Keratinocyte (primary cell): Measurements from ENCODE around the gene NIT1. TPM values are rescaled to one million over a fixed set of nuclear protein-coding genes. Genes with fewer than 3 reads are reported as not detected.

Source experiments
- DNase-seq: peaks from one replicate; pipeline ENCODE4 v3.0.0-alpha.2; 2011; ENCODE audit warnings: low read depth, missing footprints, low spot score
- FAIRE-seq: peaks from 2 replicates; lab custom pipeline; 2011; peaks lifted over from hg19 to GRCh38; lab: Jason Lieb, UNC
- H2AFZ ChIP-seq: 2 replicates; pipeline ENCODE4 v1.6.0; 2012; ENCODE audit warnings: low read length, control low read depth, inconsistent platforms; ENCODE audit not compliant: control insufficient read depth
- H3K27ac ChIP-seq: 2 replicates; pipeline ENCODE4 v1.5.1; 2011; ENCODE audit warnings: low read length; ENCODE audit not compliant: control insufficient read depth, insufficient read depth
- H3K27me3 ChIP-seq: 3 replicates; pipeline ENCODE4 v1.6.0; 2011; ENCODE audit warnings: low read length; ENCODE audit not compliant: control insufficient read depth, insufficient read depth; ENCODE audit errors: extremely low read depth
- H3K36me3 ChIP-seq, 2 experiments: 2 replicates in 1 of 2; 3 replicates in 1 of 2; pipeline ENCODE4 v1.5.1; 2011; ENCODE audit warnings: low read length in 2 of 2, mild to moderate bottlenecking in 1 of 2; ENCODE audit not compliant: control insufficient read depth in 2 of 2, insufficient read depth in 2 of 2; ENCODE audit errors: extremely low read depth in 1 of 2
- H3K4me1 ChIP-seq: 3 replicates; pipeline ENCODE4 v1.5.1; 2011; ENCODE audit warnings: low read length; ENCODE audit not compliant: control insufficient read depth, insufficient read depth; ENCODE audit errors: extremely low read depth
- H3K4me2 ChIP-seq: 3 replicates; pipeline ENCODE4 v1.6.0; 2011; ENCODE audit warnings: low read depth, low read length; ENCODE audit not compliant: control insufficient read depth, insufficient read depth; ENCODE audit errors: extremely low read depth
- H3K4me3 ChIP-seq, 3 experiments: fragments of 200-600 bp in 1 of 3; sonication (generic) in 1 of 3; 2 replicates in 2 of 3; 3 replicates in 1 of 3; pipeline ENCODE4 v1.5.1; 2011 to 2016; ENCODE audit warnings: low read length in 3 of 3, mild to moderate bottlenecking in 3 of 3, control low read depth in 2 of 3, inconsistent platforms in 1 of 3, low read depth in 1 of 3, mixed read lengths in 1 of 3, mixed run types in 1 of 3, moderate library complexity in 1 of 3; ENCODE audit not compliant: control insufficient read depth in 2 of 3, insufficient read depth in 2 of 3; ENCODE audit errors: extremely low read depth in 1 of 3
- H3K79me2 ChIP-seq: 2 replicates; pipeline ENCODE4 v1.6.0; 2012; ENCODE audit warnings: low read length; ENCODE audit not compliant: control insufficient read depth, insufficient read depth
- H3K9ac ChIP-seq: 3 replicates; pipeline ENCODE4 v1.6.0; 2011; ENCODE audit warnings: low read length; ENCODE audit not compliant: control insufficient read depth, insufficient read depth; ENCODE audit errors: extremely low read depth
- H3K9me1 ChIP-seq: 3 replicates; pipeline ENCODE4 v1.6.0; 2011; ENCODE audit warnings: low read length; ENCODE audit not compliant: control insufficient read depth, insufficient read depth; ENCODE audit errors: extremely low read depth
- H3K9me3 ChIP-seq: 2 replicates; pipeline ENCODE4 v1.5.1; 2012; ENCODE audit warnings: low read depth, low read length; ENCODE audit not compliant: control insufficient read depth
- H4K20me1 ChIP-seq: 3 replicates; pipeline ENCODE4 v1.6.0; 2011; ENCODE audit warnings: low read length; ENCODE audit not compliant: control insufficient read depth, insufficient read depth; ENCODE audit errors: extremely low read depth
- CTCF ChIP-seq, 3 experiments: IDR thresholded peaks in 1 of 3; conservative IDR thresholded peaks in 1 of 3; optimal IDR thresholded peaks in 1 of 3; 2 replicates in 2 of 3; 3 replicates in 1 of 3; pipeline versions ENCODE3 to v1.5.1; 2011; ENCODE audit warnings: low read length in 3 of 3, mild to moderate bottlenecking in 3 of 3, moderate library complexity in 2 of 3, control low read depth in 1 of 3, inconsistent platforms in 1 of 3; ENCODE audit not compliant: insufficient read depth in 2 of 3; ENCODE audit errors: extremely low read depth in 1 of 3
- EZH2 ChIP-seq: IDR thresholded peaks from one replicate; pipeline ENCODE4 v1.6.1; 2012; ENCODE audit warnings: inconsistent platforms, mild to moderate bottlenecking, low read length, moderate library complexity
- dilution Hi-C: fragments of 300-500 bp; cut with MboI; formaldehyde crosslinking; loops from one replicate; pipeline ENCODE4 v1.7.0; 2020; ENCODE audit warnings: low sequenced_read_pairs; ENCODE audit not compliant: extremely low pct_ligation_motif_present
- polyA minus RNA-seq, 3 experiments: library from RNA; depleted of rRNA, polyadenylated mRNA; stranded (reverse); fragments of >200 nt; gene quantifications; 1 replicate in 1 of 3; 2 replicates in 1 of 3; 3 replicates in 1 of 3; pipeline ENCODE4 v1.2.3, GENCODE V29; 2011
- polyA plus RNA-seq, 5 experiments: library from polyadenylated mRNA; depleted of rRNA in 3 of 5; stranded (reverse) in 3 of 5; stranded (forward) in 1 of 5; unstranded in 1 of 5; fragments of >200 nt; gene quantifications; 1 replicate in 1 of 5; 2 replicates in 3 of 5; 3 replicates in 1 of 5; pipeline versions ENCODE4 v1.2.1 to v1.2.3, GENCODE V29; 2011 to 2012; ENCODE audit warnings: missing spikeins in 2 of 5, low read depth in 1 of 5, low replicate concordance in 1 of 5

Gene NIT1
- polyA plus RNA-seq, result 22.9 to 51.0 TPM (median 27.6 TPM) in 3 replicates
- polyA plus RNA-seq (2011; ENCODE audit: low read depth), result 24.7 TPM
- 24.3 and 34.8 TPM in 2 replicates for polyA plus RNA-seq (2011; cell fraction: cytosol; rRNA removed)
- polyA plus RNA-seq (2011; cell fraction: nucleus; rRNA removed), result 71.9 and 77.7 TPM in 2 replicates
- 41.7 and 50.3 TPM in 2 replicates for polyA plus RNA-seq (2012; ENCODE audit: low replicate concordance)
- polyA minus RNA-seq, result 28.3 to 68.5 TPM (median 38.7 TPM) in 3 replicates
- 17.3 TPM for polyA minus RNA-seq (2011; cell fraction: cytosol; rRNA and poly(A)+ RNA removed)
- 20.2 and 27.1 TPM in 2 replicates for polyA minus RNA-seq (2011; cell fraction: nucleus; rRNA and poly(A)+ RNA removed)

- Histone ChIP-seq H3K4me1 (peaks cover 39% of the 10 kb centered on the region), H3K27ac (peak within 1 kb of the TSS; percentile 97), H3K4me2 (peak within 1 kb of the TSS; percentile 90), H2AFZ (peak within 1 kb of the TSS; percentile 62), H4K20me1 (no peaks in the 10 kb centered on the region), H3K79me2 (peaks cover 51% of the 10 kb centered on the region), H3K9me1 (no peaks in the 10 kb centered on the region), H3K27me3 (no peaks in the 10 kb centered on the region), H3K4me3 (peak within 1 kb of the TSS; percentile 72 to 86 (median 85)), H3K9ac (peak within 1 kb of the TSS; percentile 98), H3K9me3 (no peaks in the 10 kb centered on the region), H3K36me3 (peaks cover 19 to 37% of the 10 kb centered on the region in 2 experiments)
- DNase-seq (no peak), FAIRE-seq (no peak)
- dilution Hi-C loops, result no loop called here
- TF ChIP-seq EZH2 (no peak), CTCF (optimal IDR thresholded peaks at IDR 0.05 in 1 of 3, IDR thresholded peaks at IDR 0.05 in 1 of 3, conservative IDR thresholded peaks at IDR 0.05 in 1 of 3; ENCODE audit: extremely low read depth in 1 of 3, insufficient read depth in 2 of 3, low read length in 3 of 3) (no peak)
Measured at GRCh38 chr1:161117759-161118581, at the start of gene NIT1, which contains the start of gene PFDN2. TSS of gene NIT1 (plus strand) at chr1:161118105. CDS start at chr1:161118177, 72 bp downstream. TSS of gene PFDN2 (minus strand) at chr1:161118037. CDS start at chr1:161118026, 11 bp downstream.

GRCh38 chr1:161068306-161069234 is 49.3 kb upstream of the NIT1 start:
- FAIRE-seq (no peak), DNase-seq (no peak)
- Histone ChIP-seq H3K4me2 (no peak overlapping the region), H4K20me1 (no peaks in the 10 kb centered on the region), H3K9me1 (peaks cover 2% of the 10 kb centered on the region), H3K9ac (no peak overlapping the region), H3K4me1 (peaks cover 21% of the 10 kb centered on the region), H3K36me3 (no peaks in the 10 kb centered on the region), H3K27ac (no peak overlapping the region), H2AFZ (peak overlapping the region; percentile 61), H3K79me2 (no peaks in the 10 kb centered on the region), H3K27me3 (no peaks in the 10 kb centered on the region), H3K4me3 (no peak overlapping the region), H3K9me3 (no peaks in the 10 kb centered on the region)
- dilution Hi-C loops, result no loop called here
- no peak for TF ChIP-seq EZH2
- TF ChIP-seq CTCF (optimal IDR thresholded peaks at IDR 0.05 in 1 of 3, IDR thresholded peaks at IDR 0.05 in 1 of 3, conservative IDR thresholded peaks at IDR 0.05 in 1 of 3; ENCODE audit: extremely low read depth in 1 of 3, insufficient read depth in 2 of 3, low read length in 3 of 3), result no peak
